T-helper 9 cell (primary cell): Measurements from ENCODE around the gene PIGS.
"Not testable (repeated sequence)": the region's sequence is repeated elsewhere in the genome, so short reads cannot be mapped to it uniquely, and the experiment has no call there.

ENCODE experiments used
- DNase-seq: peaks from one replicate; pipeline ENCODE4 v3.0.0-alpha.2; 2020

Gene PIGS

DNA sequence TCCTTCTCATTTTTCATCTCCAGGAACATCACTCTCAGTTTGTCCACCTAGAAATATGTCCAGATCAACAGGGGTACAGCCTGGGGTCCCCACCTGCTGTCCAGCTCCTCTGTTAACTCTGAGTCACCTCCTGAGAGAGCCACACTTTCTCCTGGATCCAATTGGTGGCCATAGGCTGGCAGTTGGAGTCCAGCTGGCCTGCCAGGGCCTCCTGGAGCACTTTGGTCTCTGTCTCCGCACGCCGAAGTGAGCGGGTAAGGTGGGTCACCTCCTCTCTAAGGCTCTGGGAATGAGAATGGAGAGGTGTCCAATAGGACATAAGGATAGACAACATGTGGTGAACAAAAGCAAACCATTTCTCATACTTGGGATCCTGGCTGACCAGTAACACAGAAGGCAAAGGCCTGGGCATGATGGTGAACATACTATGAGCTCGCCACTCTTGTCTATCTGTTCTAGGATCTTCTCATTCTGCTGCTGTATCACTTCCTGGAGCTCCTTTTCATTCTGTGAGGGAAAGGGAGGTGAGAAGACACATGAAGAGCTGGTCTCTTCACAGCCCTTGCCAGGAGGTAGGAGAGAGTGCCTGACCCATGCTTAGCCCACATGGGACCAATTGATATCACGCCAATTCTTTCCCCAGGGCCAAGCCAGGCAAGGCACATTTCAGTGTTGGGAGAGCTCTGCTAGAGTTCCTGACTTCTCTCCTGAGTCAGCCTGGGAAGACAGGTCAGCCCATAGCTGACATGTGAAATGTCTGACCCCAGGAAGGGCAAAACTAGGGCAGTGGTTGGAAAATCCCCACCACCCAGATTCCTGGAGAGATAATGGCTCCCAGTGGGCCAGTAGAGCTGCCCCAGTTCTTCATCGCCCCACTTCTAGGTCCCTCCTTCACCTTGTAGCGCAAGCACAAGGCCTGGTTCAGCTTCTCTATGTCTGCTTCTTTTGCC is 7.2 kb upstream of the PIGS start:
- no peak for DNase-seq

DNA sequence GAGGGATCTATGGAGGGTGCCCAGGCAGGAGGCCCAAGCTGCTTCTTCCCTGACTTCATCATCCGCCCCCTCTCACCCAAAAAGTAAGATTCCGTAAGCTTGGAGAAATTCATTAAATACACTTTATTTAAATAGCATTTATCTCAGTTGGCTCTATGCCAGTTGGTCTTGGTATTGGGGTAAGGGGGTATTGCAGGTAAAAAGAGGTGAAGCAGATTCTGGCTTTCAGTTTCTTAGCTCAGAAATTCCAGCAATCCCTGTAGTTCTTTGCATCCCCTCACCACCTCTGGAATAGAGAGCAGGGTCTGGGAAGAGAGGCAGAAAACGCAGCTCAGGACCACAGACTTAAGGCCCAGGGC is 6.1 kb upstream of the PIGS start:
- DNase-seq: no peak

DNA sequence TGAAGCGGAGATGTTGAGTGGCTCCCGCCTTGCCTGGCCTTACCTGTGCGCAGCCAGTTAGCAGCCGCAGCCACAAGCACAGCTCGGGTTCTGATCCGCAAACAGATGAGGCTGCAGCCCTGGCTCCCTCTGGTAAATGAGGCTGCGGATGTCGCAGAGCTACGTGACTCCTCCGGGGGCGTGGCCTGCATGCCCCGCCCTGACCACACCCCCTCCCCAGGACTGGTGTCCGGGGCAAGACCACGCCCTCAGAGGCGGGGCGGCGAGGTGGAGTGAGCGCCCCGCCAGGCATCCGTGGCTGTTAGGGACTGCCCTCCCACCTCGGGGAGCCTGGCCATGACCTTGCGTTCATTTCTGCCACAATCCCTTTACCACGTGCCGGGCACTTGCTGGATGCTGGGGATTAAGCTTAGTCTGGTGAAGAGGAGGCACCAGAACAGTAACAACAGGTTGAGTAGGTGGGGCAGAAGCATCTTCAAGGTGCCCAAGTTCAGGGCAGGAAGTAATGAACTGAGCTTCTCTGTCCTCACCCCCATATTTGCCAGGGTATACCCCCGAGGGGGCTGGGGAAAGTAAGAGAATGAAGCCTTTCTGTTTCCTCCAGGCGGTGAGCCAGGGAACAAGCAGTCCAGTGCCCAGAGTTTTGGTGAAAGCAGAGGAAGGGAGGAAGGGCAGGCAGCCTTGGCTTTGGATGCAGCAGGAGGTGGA is 5.6 kb upstream of the PIGS start, which contains the start of gene ALDOC:
ALDOC (minus strand) TSS at position 138 of the 708 bp plus-strand sequence. CDS start 1,363 bp downstream, outside the sequence.
- peak; percentile 98 for DNase-seq

DNA sequence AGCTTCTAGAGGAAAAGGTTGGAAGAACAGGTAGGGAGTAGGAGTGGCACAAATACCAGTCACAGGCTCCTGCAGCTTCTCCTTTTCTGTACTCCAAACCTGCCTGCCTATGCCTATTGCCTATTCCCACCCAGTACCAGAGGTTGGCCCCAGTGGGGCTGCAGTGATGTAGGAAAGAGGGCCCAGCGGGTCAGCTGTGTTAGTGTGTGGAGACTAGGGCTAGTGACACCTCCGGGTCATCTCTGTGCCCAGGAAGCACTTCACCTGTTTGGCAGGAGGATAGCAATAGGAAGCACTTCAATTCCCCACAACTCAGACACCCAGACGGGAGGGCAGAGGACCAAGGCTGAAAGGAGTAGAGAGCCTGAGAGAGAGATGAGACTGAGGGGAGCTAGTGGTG is 4.7 kb upstream of the PIGS start:
- not testable (repeated sequence) for DNase-seq

DNA sequence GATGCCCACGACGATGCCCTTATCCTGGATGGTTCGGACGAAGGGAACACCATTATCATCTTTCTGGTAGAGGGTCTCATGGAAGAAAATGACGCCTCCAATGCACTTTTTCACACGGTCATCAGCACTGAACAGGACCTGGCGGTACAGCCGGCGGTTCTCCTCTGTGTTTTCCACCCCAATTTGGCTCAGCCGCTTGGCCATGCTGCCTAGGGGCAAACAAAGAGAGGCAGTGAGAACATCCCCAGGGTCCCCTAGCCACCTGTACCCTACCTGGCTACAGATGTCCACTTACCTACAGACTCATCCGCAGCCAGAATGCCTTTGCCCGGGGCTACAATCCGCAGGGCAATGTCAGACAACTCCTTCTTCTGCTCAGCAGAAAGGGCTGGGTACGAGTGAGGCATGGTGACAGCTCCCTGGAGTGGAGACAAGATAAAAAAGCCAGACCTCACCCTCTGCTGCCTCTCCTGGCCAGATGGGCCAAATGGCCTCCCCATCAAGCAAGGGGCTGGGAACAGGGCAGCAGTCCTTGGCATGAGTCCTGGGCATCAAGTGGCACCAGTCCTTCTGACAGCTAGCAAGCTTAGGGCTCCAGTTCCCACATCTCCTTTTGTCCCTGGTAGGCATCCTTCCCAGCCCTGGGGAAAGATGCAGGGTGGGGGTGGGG is 3.9 kb upstream of the PIGS start:
- DNase-seq: no peak

DNA sequence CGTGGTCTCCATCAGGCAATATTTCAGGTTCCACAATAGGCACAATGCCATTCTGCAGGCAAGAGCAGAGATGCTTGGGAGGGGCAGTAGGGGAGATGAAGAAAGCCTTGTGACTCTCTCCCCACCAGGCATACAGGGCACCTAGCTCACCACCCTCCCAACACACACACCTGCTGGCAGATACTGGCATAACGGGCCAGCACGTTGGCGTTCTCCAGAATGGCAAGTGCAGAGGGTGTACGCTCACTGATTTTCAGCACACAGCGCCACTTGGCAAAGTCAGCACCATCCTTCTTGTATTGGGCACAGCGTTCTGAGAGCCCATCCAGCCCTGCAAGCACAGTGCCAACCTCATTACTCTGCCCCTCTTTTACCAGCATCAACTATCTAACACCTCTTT is 3.2 kb upstream of the PIGS start:
- DNase-seq: no peak

DNA sequence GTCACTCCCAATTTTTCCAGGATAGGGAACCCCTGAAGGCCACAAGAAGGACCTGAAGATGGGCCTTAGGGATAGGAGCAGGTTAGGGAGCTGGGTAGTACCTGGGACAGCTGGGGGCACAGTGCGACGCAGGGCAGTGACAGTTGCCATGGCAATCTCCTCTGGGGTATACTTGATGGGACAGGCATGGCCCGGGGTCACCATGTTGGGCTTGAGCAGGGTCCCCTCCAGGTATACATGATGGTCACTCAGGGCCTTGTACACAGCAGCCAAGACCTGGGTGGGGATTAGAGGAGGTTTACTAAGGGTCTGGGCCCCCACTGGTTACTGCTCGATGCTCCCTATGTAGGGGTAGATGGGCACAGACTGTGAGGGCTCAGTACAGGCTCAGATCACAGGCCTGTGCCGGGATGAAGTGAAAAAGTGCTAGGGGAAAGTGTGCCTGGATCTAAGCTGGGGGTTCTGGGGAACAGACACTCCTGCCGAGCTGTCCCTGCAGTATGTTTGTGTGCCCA is 2.7 kb upstream of the PIGS start:
- DNase-seq: no peak

DNA sequence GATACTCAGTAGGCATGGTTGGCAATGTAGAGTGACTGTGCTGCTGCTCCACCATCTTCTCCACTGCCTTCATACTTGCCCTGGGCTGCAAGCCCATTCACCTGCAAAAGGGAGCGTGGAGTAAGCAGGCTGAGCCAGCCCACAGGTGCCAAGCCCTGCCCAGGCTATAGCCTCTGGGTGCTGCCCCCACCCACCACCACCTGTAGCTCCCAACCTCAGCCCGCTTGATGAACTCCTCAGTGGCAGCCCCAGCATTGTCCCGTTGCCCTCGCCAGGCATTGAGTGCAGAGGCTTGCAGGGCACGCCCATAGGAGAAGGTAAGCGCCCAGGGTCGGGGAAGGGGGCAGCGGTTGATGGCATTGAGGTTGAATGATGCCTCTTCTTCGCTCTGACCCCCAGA is 2.2 kb upstream of the PIGS start:
- no peak for DNase-seq

DNA sequence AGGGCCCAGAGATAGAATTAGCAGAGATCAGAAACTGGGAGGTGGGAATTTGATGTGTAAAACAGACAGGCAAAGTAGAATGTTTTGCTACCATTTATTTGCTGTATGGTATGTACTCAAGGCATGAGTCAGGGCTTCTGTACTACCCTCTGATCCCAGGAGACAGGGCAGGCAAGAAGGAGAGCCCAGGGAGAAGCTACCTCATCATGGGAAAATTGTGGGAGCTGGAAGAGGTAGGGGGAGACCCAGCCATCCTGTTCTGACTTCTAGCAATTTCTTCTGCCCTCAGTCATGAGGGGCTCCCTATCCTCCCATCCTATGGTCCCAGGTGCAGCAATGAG is 1.7 kb upstream of the PIGS start:
- DNase-seq: no peak

DNA sequence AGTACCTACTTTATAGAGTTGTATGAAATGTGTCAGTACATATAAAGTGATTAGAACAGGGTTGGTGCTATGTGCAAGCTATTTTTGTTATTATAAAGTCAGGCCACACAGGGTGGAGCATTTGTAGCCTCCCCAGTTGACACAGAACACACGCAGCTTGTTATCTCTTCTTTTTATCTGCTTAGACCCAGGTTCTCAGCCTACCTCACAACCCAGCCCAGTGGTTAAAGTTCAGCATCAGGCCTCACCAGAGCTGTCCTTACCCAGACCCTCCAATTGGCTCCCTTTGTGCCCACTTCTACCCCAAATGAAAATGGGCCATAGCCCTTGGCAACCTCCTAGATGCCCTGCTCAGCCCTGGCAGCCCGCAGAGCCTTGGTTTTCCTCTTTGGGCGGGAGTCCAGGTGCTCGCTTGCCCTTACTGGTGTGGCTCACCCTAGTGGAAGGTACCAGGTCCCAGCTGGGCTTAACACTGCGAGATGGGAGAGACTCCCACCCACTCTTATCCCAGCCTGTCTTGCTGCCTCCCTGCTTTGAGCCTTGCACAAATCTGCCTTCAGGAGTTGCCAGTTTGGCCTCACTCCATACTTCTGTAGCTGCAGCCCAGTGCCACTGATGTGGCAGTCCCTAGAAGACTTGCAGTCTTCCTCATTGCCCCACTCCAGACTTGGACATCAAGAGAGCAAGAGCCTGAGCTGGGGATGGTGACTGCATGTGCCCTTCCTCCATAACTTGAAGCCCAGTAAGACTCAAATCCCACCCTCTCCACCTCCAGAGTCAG is 1.1 kb upstream of the PIGS start:
- no peak for DNase-seq

DNA sequence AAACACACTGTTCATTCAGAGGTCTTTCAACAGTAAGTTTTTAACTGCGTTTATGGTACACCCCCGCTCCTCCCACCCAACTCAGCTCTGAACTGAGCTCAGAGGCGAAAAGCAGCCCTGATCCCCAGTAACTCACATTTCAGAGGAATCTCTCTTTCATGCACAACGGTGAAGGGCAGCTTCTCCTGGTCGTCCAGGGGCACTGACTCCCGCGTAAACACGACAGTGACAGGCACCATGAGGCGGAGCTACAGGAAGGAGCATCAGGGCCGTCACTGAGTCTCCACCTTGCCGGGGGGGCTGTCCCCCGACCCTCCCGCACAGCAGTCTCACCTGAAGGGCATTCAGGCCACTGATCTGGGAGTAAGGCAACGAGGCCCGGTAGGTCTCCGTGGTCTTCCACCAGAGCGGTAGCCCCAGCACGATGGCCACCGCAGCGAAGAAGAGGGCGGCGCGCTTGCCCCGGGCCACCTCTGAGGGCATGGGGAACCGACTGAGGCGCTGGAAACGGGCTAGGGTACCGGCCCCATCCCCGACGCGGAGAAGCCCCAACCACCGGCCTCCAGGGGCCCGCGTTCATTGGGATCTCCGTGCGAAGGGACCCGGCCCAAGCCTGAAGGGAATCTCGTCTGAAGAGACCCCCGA is 486 bp downstream of the PIGS start:
- DNase-seq: peak; percentile 39

DNA sequence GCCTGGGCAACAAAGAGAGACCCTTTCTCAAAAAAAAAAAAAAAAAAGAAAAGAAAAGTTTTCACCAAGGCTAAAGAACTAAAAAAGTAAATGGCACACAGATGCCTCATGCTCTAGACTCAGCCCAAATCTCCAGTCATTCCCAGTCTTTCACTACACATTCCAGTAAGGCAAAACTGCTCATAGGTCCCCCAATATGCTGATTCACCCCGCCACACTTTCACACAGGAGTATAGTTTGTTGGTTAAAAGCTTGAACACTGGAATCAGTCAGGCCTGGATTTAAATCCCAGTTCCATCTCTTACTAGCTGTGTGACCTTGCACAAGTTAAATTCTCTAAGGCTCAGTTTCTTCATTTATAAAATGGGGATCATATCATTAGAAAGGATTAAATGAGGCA is 1.9 kb downstream of the PIGS start:
- no peak for DNase-seq

DNA sequence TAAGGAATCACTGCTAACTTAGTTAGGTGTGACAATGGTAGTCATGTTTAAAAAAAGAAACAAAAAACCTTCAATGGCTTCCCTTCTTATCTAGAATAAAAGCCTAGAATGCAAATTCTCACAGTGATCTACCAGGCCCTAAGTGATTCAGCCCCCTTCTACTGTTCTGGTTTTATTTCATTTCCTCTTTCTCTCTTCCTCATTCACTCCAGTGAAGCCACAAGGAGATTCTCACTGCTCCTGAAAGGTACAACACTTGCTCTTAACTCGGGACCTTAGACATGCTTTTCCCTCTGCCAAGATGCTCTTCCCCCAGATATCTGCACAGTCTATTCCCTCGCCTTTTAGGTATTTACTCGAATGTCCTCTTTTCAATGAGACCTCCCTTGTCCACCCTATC is 3.7 kb downstream of the PIGS start:
- no peak for DNase-seq

DNA sequence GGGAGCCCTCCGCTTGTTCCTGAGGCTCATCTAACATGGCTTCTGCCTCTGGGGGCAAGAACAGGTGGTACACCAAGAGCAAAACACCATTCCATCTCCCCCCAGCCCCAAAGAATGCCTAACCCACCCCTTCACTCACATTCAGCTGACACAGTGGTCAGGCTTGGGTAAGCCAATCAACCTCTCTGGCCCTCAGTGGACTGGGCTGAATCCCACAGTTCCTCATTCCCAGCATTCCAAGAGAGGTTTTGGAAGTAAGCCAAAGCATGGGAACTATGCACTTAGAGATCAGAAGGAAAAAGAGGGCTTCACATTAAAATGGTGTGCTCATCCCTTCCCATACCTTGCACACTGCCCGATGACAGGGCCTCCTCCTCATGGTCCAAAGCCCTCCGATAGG is 7.8 kb downstream of the PIGS start:
- no peak for DNase-seq

DNA sequence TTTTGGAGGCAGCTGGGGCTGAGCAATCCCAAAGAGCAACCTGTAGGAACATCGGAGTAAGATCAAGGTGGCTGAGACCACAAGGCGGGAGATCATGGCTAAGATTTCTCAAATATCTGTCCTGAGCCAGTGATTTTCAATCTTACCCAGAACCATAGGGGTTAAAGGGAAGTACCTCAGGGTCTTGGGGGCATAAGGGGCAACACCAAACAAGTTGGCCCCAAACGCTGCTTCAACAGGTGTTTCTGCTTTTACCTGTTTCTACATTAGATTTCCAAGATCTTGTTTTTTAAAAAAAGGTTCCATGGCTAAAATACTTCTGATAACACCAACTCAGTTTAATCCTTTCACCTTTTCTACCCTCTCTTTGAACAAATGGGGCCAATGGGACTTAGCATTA is 16.3 kb downstream of the PIGS start:
- DNase-seq: no peak

DNA sequence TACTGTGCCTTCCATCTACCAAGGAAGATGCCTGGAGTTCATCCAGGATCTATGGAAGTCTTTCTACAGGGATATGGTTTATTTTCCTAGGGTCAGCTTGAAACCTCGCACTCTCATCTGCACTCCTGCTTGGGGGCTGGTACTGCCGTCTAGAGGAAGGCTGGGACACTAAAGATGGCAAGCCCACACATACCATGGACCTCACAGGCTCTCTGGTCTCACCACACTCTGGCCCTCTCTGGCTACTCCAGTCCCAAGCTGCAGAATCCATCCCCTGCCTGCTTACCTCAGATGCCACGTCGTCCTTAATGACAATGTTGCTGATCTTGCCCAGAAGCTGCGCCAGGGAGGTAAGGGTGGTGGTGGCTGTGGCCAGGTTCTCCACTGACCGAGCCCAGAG is 16.8 kb downstream of the PIGS start:
- DNase-seq: no peak

DNA sequence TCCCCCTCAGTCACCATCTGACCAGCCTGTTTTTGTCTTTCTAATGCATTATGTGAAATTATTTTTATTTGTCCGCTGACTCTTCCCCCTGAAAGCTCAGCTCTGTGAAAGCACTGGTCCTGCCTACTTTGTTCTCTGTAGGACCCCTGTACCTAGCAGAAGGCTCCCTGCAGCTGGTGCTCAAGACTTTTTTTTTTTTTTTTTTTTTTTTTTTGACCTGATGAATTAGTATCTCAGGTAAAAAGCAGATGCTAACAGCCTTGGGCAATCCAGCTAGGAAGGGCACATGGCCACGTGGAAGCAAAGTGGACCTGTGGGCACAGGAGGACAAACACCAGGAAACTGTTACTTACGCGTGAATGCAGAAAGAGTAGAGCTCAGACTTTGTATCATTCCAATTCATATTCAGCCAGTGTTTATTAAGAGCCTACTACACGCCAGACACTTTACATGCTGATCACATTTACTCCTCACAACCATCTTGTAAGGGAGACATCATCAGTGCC is 18.3 kb downstream of the PIGS start:
- DNase-seq: no peak

DNA sequence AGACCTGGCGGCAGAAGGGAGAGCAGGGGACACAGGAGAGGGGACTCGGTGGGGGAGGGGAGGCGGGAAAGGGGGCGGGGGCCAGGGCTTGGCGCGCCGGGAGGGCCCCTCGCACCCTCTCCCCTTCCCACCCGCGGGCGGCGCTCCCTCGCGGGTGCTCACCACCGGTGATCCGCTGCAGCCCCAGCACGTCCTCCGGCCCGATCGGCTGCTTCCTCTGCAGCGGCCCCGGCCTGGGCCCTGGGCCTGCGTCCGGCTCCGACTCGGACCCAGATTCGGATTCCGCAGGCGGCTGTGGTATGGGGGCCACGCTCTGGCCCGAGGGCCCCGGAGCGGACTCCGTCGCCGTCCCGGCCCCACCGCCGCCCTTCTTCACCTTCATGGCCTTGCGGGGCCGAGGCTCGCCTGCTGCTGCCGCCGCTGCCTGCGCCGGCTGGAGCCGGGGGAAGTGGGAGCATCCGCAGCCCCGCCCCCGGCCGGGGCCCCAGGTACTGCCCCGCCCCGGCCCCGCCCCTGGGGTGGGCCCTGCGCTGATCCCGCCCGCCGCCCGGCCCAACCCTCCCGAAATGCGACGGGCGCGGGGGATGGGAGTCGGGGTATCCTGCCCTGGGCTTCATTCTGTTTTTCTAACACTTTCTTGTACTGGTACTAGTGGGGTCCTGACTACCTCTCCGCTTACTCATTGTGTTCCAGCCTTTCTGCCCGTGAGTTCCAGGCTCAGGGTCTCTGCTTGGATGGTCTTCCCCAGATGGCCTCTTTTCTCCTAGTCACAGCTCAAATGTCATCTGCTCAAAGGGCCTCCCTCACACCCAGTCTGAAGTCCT is 18.9 kb downstream of the PIGS start, which contains the start of gene UNC119:
UNC119 (minus strand) TSS at position 449 of the 824 bp plus-strand sequence; CDS start at position 382, 67 bp downstream.
- DNase-seq: peak; percentile 80

DNA sequence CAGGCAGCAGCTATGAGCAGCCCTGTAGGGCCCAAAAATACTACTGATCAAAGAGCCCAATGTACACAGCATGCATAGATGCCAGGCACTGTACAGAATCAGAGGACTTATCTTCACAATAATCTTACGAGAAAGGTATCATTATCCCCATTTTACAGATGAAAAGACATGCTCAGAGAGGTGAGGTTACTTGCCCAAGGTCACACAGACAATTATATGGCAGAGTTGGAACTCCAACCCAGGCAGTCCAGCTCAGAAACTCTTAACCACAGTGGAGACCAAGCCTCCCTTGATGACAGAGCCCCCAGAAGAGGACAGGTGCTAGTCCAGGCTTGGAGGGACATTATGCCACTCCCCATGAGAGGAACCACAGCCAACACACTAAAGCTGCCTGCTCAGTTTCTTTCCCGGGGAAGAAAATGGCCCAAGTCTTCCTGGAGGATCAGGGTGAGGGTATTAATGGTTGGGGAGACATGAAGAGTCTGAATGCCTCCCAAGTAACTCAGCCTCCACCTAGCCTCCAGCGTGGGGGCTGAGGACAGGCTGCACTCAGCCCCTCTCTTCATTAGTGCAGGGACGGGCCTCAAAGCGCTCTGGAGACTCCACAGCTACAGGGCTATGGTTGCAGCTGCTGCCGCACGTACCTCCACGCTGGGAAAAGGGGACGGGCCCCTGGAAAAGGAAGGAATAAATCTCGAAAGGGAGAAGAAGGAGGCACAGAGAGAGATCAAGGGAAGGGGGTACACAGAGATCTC is 19.7 kb downstream of the PIGS start:
- DNase-seq: no peak

DNA sequence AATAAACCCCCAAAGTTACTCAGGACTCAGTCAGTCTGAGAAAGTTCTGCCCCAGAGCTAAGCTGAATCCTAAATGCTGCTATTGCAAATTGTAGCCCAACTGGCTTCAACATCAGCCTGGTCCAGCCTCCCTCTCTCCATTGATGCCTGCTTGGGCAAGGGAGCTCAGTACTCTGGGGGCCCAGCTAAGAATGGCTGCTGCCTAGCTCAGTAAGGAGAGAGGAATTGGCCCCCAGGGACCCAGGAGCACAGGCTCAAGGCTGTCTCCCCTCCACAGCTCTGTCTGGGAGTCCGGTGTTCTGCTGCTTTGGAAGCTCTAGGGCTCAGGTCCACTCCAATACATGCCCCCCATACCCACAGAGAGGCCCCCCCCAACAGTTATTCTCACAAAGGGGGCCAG is 20.5 kb downstream of the PIGS start:
- no peak for DNase-seq
